ENCODE data around the gene FAR2.

The FAR2 gene

DNA sequence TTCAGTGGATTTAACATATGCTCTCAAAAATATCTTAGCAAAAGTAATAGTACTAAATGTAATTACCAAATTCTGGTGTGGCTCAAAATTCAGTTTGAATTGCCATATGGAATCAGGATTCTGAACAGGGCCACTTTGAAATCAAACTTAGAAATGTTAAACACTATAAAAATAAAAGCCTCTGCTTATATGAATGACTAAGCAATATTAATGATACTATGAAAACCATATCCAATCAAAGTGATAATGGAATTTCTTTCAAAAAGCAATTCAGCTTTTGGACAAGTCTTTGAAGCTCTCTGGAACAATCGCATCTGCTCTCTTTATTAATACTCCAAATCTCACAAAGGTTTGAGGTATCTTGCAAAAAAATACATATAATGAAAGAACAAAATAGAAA lies 180.3 kb downstream of the FAR2 start:
- H3K27me3 ChIP-seq (ENCODE audit: low read depth, low read length): no peaks in the 10 kb centered on the region
- H3K4me1 ChIP-seq (ENCODE audit: low read length): no peaks in the 10 kb centered on the region
- no peak overlapping the region for H3K9ac ChIP-seq (ENCODE audit: low read length)
- H3K9me3 ChIP-seq (ENCODE audit: insufficient read depth, low read length): no peaks in the 10 kb centered on the region
- H3K4me3 ChIP-seq (ENCODE audit: low read length): no peak overlapping the region
- H3K36me3 ChIP-seq (replicated peaks; ENCODE audit: low read depth, low read length): no peaks in the 10 kb centered on the region
- H3K27ac ChIP-seq (ENCODE audit: low read length): no peak overlapping the region
- H3K79me2 ChIP-seq (ENCODE audit: low read length): no peaks in the 10 kb centered on the region
- no peak for TF ChIP-seq EZH2phosphoT487 (IDR thresholded peaks at IDR 0.05; ENCODE audit: low read depth)
- TF ChIP-seq, protein P1, sequence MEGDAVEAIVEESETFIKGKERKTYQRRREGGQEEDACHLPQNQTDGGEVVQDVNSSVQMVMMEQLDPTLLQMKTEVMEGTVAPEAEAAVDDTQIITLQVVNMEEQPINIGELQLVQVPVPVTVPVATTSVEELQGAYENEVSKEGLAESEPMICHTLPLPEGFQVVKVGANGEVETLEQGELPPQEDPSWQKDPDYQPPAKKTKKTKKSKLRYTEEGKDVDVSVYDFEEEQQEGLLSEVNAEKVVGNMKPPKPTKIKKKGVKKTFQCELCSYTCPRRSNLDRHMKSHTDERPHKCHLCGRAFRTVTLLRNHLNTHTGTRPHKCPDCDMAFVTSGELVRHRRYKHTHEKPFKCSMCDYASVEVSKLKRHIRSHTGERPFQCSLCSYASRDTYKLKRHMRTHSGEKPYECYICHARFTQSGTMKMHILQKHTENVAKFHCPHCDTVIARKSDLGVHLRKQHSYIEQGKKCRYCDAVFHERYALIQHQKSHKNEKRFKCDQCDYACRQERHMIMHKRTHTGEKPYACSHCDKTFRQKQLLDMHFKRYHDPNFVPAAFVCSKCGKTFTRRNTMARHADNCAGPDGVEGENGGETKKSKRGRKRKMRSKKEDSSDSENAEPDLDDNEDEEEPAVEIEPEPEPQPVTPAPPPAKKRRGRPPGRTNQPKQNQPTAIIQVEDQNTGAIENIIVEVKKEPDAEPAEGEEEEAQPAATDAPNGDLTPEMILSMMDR (IDR thresholded peaks at IDR 0.05; ENCODE audit: low read depth, low read length): no peak
- no peak overlapping the region for H3K4me2 ChIP-seq (ENCODE audit: low read length)
- H4K20me1 ChIP-seq (ENCODE audit: insufficient read depth, low read length): no peaks in the 10 kb centered on the region
- H2AFZ ChIP-seq (ENCODE audit: low read depth, low read length): no peak overlapping the region

- TF ChIP-seq EZH2phosphoT487 (IDR thresholded peaks at IDR 0.05; ENCODE audit: low read depth): no peak
- TF ChIP-seq, protein P1 (IDR thresholded peaks at IDR 0.05; ENCODE audit: low read depth, low read length): no peak
- Histone ChIP-seq H3K4me3 (ENCODE audit: low read length) (no peak overlapping the region), H3K27me3 (ENCODE audit: low read depth, low read length) (no peaks in the 10 kb centered on the region), H4K20me1 (ENCODE audit: insufficient read depth, low read length) (no peaks in the 10 kb centered on the region), H3K9ac (ENCODE audit: low read length) (no peak overlapping the region), H2AFZ (ENCODE audit: low read depth, low read length) (no peak overlapping the region), H3K36me3 (replicated peaks; ENCODE audit: low read depth, low read length) (no peaks in the 10 kb centered on the region), H3K4me1 (ENCODE audit: low read length) (no peaks in the 10 kb centered on the region), H3K27ac (ENCODE audit: low read length) (no peak overlapping the region), H3K79me2 (ENCODE audit: low read length) (no peaks in the 10 kb centered on the region), H3K4me2 (ENCODE audit: low read length) (no peak overlapping the region), H3K9me3 (ENCODE audit: insufficient read depth, low read length) (no peaks in the 10 kb centered on the region)
These were observed 184.1 kb downstream of the FAR2 start for GRCh38 chr12:29333178-29333577.

GRCh38 chr12:29334937-29335336 lies 185.9 kb downstream of the FAR2 start:
- no peaks in the 10 kb centered on the region for H3K4me1 ChIP-seq (ENCODE audit: low read length)
- no peak overlapping the region for H2AFZ ChIP-seq (ENCODE audit: low read depth, low read length)
- H3K27ac ChIP-seq (ENCODE audit: low read length): no peak overlapping the region
- H4K20me1 ChIP-seq (ENCODE audit: insufficient read depth, low read length): no peaks in the 10 kb centered on the region
- no peak overlapping the region for H3K9ac ChIP-seq (ENCODE audit: low read length)
- no peaks in the 10 kb centered on the region for H3K27me3 ChIP-seq (ENCODE audit: low read depth, low read length)
- no peak overlapping the region for H3K4me2 ChIP-seq (ENCODE audit: low read length)
- TF ChIP-seq, protein P1 (IDR thresholded peaks at IDR 0.05; ENCODE audit: low read depth, low read length): no peak
- no peak for TF ChIP-seq EZH2phosphoT487 (IDR thresholded peaks at IDR 0.05; ENCODE audit: low read depth)
- H3K36me3 ChIP-seq (replicated peaks; ENCODE audit: low read depth, low read length): no peaks in the 10 kb centered on the region
- no peaks in the 10 kb centered on the region for H3K9me3 ChIP-seq (ENCODE audit: insufficient read depth, low read length)
- H3K79me2 ChIP-seq (ENCODE audit: low read length): no peaks in the 10 kb centered on the region
- H3K4me3 ChIP-seq (ENCODE audit: low read length): no peak overlapping the region

- H2AFZ ChIP-seq (ENCODE audit: low read depth, low read length): no peak overlapping the region
- H3K4me3 ChIP-seq (ENCODE audit: low read length): no peak overlapping the region
- H3K9me3 ChIP-seq (ENCODE audit: insufficient read depth, low read length): no peaks in the 10 kb centered on the region
- no peaks in the 10 kb centered on the region for H4K20me1 ChIP-seq (ENCODE audit: insufficient read depth, low read length)
- H3K27ac ChIP-seq (ENCODE audit: low read length): no peak overlapping the region
- TF ChIP-seq, protein P1 (IDR thresholded peaks at IDR 0.05; ENCODE audit: low read depth, low read length): no peak
- TF ChIP-seq EZH2phosphoT487 (IDR thresholded peaks at IDR 0.05; ENCODE audit: low read depth): no peak
- H3K4me2 ChIP-seq (ENCODE audit: low read length): no peak overlapping the region
- H3K9ac ChIP-seq (ENCODE audit: low read length): no peak overlapping the region
- H3K36me3 ChIP-seq (replicated peaks; ENCODE audit: low read depth, low read length): peaks cover 5% of the 10 kb centered on the region
- no peaks in the 10 kb centered on the region for H3K4me1 ChIP-seq (ENCODE audit: low read length)
- H3K79me2 ChIP-seq (ENCODE audit: low read length): no peaks in the 10 kb centered on the region
- no peaks in the 10 kb centered on the region for H3K27me3 ChIP-seq (ENCODE audit: low read depth, low read length)
These were observed 188.2 kb downstream of the FAR2 start for GRCh38 chr12:29337325-29337724.

All from OCI-LY3 (cell line).